ENCODE data around the gene PCNX2.

- no peak for TF ChIP-seq FOXM1 (IDR thresholded peaks at IDR 0.05; ENCODE audit: borderline replicate concordance, low read depth)
- no peak for TF ChIP-seq CEBPB (IDR thresholded peaks at IDR 0.05)
- TF ChIP-seq MAX (IDR thresholded peaks at IDR 0.05) = no peak
- TF ChIP-seq YY1 (IDR thresholded peaks at IDR 0.05; ENCODE audit: low read depth) = no peak
- TF ChIP-seq RAD21 (IDR thresholded peaks at IDR 0.05; ENCODE audit: low read depth) = no peak
- TF ChIP-seq TCF12 (IDR thresholded peaks at IDR 0.05; ENCODE audit: low read depth) = no peak
- no peak for TF ChIP-seq TAF1 (IDR thresholded peaks at IDR 0.05; ENCODE audit: low read depth)
- TF ChIP-seq NFIC (IDR thresholded peaks at IDR 0.05) = no peak
- TF ChIP-seq REST (IDR thresholded peaks at IDR 0.05; ENCODE audit: low read depth) = no peak
- no peak for TF ChIP-seq EGR1 (IDR thresholded peaks at IDR 0.05)
These were observed 127.1 kb downstream of the PCNX2 start for GRCh38 chr1:233168384-233168783.
